CD4-positive, CD25-positive, alpha-beta regulatory T cell (primary cell): Measurements from ENCODE around the gene UBE2B. TPM values are rescaled to one million over a fixed set of nuclear protein-coding genes. Genes with fewer than 3 reads are reported as not detected.
"Not testable (repeated sequence)": the region's sequence is repeated elsewhere in the genome, so short reads cannot be mapped to it uniquely, and the experiment has no call there.

Experiments
- ATAC-seq, 2 donors: fragments of 150-1000 bp; cut with Tn5 transposase; one replicate each; pipeline ENCODE4 v1.10.0; 2021; ENCODE audit warnings: low read depth in 2 of 2, moderate number of reproducible peaks in 2 of 2, moderate library complexity in 1 of 2
- DNase-seq, 3 donors: peaks; one replicate each; pipeline versions ENCODE4 v3.0.0 to v3.0.0-alpha.2; 2012 to 2022; ENCODE audit warnings: mixed read lengths in 1 of 3
- H3K27ac ChIP-seq: one replicate; pipeline ENCODE4 v1.7.0; 2013; ENCODE audit warnings: mild to moderate bottlenecking, low read length; ENCODE audit not compliant: insufficient read depth, poor library complexity, severe bottlenecking
- H3K27me3 ChIP-seq: one replicate; pipeline ENCODE4 v1.7.0; 2013; ENCODE audit warnings: low read length; ENCODE audit not compliant: control insufficient read depth, insufficient read depth
- H3K36me3 ChIP-seq: one replicate; pipeline ENCODE4 v1.7.0; 2013; ENCODE audit warnings: mild to moderate bottlenecking, low read length, moderate library complexity; ENCODE audit not compliant: control insufficient read depth, insufficient read depth
- H3K4me1 ChIP-seq: 2 replicates; pipeline ENCODE4 v1.7.0; 2013; ENCODE audit warnings: mild to moderate bottlenecking, low read length; ENCODE audit not compliant: insufficient read depth, control insufficient read depth, poor library complexity, severe bottlenecking
- H3K4me3 ChIP-seq: one replicate; pipeline ENCODE4 v1.7.0; 2013; ENCODE audit warnings: low read depth, mild to moderate bottlenecking, low read length, moderate library complexity
- H3K9me3 ChIP-seq, 2 experiments: 1 replicate in 1 of 2; 2 replicates in 1 of 2; pipeline ENCODE4 v1.7.0; 2013; ENCODE audit warnings: low read length in 2 of 2, mild to moderate bottlenecking in 1 of 2, moderate library complexity in 1 of 2; ENCODE audit not compliant: control insufficient read depth in 2 of 2
- H3K27ac Mint-ChIP-seq, 3 donors: one replicate each; pipeline ENCODE4 v1.8.0; 2020 to 2022; ENCODE audit warnings: mild to moderate bottlenecking in 3 of 3, mixed read lengths in 3 of 3, moderate library complexity in 2 of 3
- H3K27me3 Mint-ChIP-seq: one replicate; pipeline ENCODE4 v1.8.0; 2022; ENCODE audit warnings: mild to moderate bottlenecking, mixed read lengths
- H3K36me3 Mint-ChIP-seq: one replicate; pipeline ENCODE4 v1.8.0; 2020; ENCODE audit warnings: mixed read lengths
- H3K4me1 Mint-ChIP-seq, 4 donors: one replicate each; pipeline ENCODE4 v1.8.0; 2020 to 2022; ENCODE audit warnings: mixed read lengths in 4 of 4, mild to moderate bottlenecking in 1 of 4
- H3K4me3 Mint-ChIP-seq, 4 donors: one replicate each; pipeline ENCODE4 v1.8.0; 2020 to 2022; ENCODE audit warnings: mild to moderate bottlenecking in 4 of 4, mixed read lengths in 4 of 4, moderate library complexity in 3 of 4
- H3K9me3 Mint-ChIP-seq, 7 donors: one replicate each; pipeline ENCODE4 v1.8.0; 2020 to 2022; ENCODE audit warnings: mixed read lengths in 7 of 7, mild to moderate bottlenecking in 3 of 7, moderate library complexity in 2 of 7
- polyA plus RNA-seq, 4 donors: library from polyadenylated mRNA; unstranded; fragments of 300-500 nt; fragmentation: Illumina TruSeq; gene quantifications; one replicate each; pipeline ENCODE4 v1.2.3, GENCODE V29; 2021
- total RNA-seq: library from RNA; stranded (reverse); gene quantifications from one replicate; pipeline ENCODE4 v1.2.3, GENCODE V29; 2022

The UBE2B gene
- total RNA-seq = 142 TPM
- polyA plus RNA-seq = 100 to 1,000 TPM in 1 of 4 donors, 10 to 100 TPM in 3; 84.5 to 110 (median 95.3) TPM

DNA sequence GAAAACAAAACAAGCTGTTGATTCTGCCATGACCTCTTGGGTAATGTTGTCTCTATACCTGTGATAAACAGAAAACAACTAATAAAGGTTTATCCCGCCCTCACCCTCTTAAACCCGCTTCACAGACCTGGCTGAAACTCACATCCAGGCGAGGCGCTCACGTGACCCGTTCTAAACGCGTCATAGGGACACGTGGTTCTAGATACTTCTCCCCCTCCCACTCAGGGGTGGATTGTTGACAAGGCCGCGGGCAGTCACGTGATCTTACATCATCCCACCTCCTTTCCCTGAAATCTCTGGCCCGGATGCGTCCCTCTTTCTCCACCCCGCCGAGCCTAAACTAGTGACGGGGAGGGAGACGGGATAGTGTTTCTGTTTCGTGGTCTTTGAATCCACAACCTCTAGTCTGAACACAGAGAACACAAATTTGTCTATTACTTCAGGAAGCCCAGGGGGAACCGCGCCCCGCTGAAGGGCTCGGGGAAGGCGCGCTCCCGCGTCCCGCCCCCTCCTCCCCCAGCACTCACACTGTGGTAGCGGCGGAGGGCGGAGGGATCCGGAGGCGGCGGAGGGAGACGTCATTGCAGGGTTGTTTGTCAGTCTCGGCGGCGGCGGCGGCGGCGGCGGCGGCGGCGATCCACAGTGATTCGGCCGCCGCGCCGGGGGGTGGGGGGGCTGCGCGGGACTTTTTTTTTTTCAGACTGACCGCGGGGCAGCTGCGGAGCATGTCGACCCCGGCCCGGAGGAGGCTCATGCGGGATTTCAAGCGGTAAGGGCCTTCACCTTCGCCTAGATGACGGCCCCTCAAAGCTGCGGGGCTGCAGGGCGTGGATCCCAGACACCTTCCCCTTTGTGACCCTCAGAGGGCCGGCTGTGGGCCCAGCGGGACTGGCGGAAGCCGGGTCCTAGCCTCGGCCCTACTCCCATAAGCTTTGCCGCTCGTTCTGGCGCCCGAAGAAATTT, at the start of gene UBE2B:
Gene UBE2B, plus strand, starts transcription at position 699 of the 963 bp plus-strand sequence. Its CDS starts 27 bp downstream, at position 726.
- no peaks in the 10 kb centered on the region for H3K9me3 ChIP-seq
- Mint-ChIP-seq H3K9me3 (peaks cover 0 to 5% (median 3%) of the 10 kb centered on the region in 7 donors), H3K36me3 (peaks cover 18% of the 10 kb centered on the region), H3K27me3 (peaks cover 25% of the 10 kb centered on the region), H3K4me3 (peak within 1 kb of the TSS; percentile 94 to 99 (median 98)), H3K27ac (peak within 1 kb of the TSS; percentile 98 to 100 (median 100)), H3K4me1 (peaks cover 34 to 72% (median 50%) of the 10 kb centered on the region in 4 donors)
- peak; percentile 77 to 81 for ATAC-seq
- H3K27ac ChIP-seq = peak within 1 kb of the TSS; percentile 98
- no peaks in the 10 kb centered on the region for H3K27me3 ChIP-seq
- DNase-seq = peak; percentile 97 to 100 (median 98)
- peaks cover 50% of the 10 kb centered on the region for H3K4me1 ChIP-seq
- H3K4me3 ChIP-seq = peak within 1 kb of the TSS; percentile 95
- H3K36me3 ChIP-seq = peaks cover 15% of the 10 kb centered on the region

DNA sequence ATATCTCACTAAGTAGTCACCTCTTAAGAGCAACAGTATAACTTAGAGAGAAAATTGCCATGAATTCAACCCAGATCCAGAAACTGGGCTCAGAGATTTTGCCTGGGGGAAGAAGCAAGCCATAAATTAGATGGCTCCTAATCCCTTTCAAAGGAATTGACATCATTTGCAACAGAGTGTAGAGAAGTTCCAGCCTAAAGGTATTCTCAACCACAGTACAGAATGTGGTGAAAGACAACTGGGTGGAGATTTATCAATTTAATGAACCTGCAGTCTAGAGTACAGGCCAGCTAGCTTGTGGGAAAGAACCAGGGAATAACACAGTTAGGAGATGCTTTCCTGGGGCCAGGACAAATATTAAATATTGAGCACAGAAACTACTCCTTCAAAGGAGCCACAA, 44.0 kb upstream of the UBE2B start:
- H3K9me3 Mint-ChIP-seq = peaks cover 0 to 31% (median 11%) of the 10 kb centered on the region in 7 donors

DNA sequence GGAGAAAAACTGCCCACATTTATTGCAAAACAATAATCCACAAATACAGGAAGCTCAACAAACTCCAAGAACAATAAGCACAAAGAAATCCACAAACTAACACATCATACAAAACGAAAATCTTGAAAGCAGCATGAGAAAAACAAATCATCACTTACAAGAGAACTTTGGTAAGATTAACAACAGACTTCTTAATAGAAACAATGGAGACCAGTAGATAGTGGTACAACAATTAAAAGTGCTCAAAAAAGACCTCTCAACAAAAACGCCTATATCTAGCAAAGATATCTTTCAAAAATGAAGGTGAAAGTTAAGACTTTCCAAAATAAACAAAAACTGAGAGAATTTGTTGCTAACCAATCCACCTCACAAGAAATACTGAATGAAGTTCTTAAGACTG, 42.8 kb upstream of the UBE2B start:
- H3K27me3 Mint-ChIP-seq = peaks cover 25% of the 10 kb centered on the region
- no peaks in the 10 kb centered on the region for H3K4me1 Mint-ChIP-seq
- Histone ChIP-seq H3K36me3 (no peaks in the 10 kb centered on the region), H3K4me1 (no peaks in the 10 kb centered on the region), H3K9me3 (peaks cover 12 to 19% of the 10 kb centered on the region in 2 experiments), H3K27ac (no peak overlapping the region), H3K4me3 (no peak overlapping the region), H3K27me3 (no peaks in the 10 kb centered on the region)
- no peak for ATAC-seq
- H3K27ac Mint-ChIP-seq = no peak overlapping the region
- peaks cover 0 to 43% (median 19%) of the 10 kb centered on the region in 7 donors for H3K9me3 Mint-ChIP-seq
- DNase-seq = no peak
- no peak overlapping the region for H3K4me3 Mint-ChIP-seq
- H3K36me3 Mint-ChIP-seq = peaks cover 8% of the 10 kb centered on the region

More for the DNA sequence above, 44.0 kb upstream of the UBE2B start:
- no peaks in the 10 kb centered on the region for H3K36me3 ChIP-seq
- H3K27me3 Mint-ChIP-seq = peaks cover 29% of the 10 kb centered on the region
- no peak overlapping the region for H3K4me3 Mint-ChIP-seq
- DNase-seq = no peak
- H3K36me3 Mint-ChIP-seq = peaks cover 8% of the 10 kb centered on the region
- H3K27me3 ChIP-seq = no peaks in the 10 kb centered on the region
- peaks cover 12 to 19% of the 10 kb centered on the region in 2 experiments for H3K9me3 ChIP-seq
- no peak overlapping the region for H3K27ac ChIP-seq
- no peaks in the 10 kb centered on the region for H3K4me1 Mint-ChIP-seq
- ATAC-seq = no peak
- no peak overlapping the region for H3K4me3 ChIP-seq
- H3K4me1 ChIP-seq = no peaks in the 10 kb centered on the region
- no peak overlapping the region for H3K27ac Mint-ChIP-seq

DNA sequence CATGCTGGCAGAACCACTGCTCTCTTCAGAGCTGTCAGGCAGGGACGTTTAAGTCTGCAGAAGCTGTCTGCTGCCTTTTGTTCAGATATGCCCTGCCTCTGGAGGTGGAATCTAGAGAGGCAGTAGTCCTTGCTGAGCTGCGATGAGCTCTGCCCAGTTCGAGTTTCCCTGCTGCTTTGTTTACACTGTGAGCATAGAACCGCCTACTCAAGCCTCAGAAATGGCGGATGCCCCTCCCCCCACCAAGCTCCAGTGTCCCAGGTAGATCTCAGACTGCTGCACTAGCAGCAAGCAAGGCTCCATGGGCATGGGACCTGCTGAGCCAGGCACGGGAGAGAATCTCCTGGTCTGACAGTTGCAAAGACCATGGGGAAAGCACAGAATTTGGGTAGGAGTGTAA, 34.5 kb upstream of the UBE2B start:
- not testable (repeated sequence) for H3K4me1 ChIP-seq, H3K27ac ChIP-seq, ATAC-seq, H3K9me3 ChIP-seq, H3K27me3 ChIP-seq, H3K4me3 ChIP-seq, H3K27ac Mint-ChIP-seq, H3K4me1 Mint-ChIP-seq, DNase-seq, H3K36me3 Mint-ChIP-seq, H3K4me3 Mint-ChIP-seq, H3K36me3 ChIP-seq
- peaks cover 23% of the 10 kb centered on the region for H3K27me3 Mint-ChIP-seq
- peaks cover 0 to 31% (median 12%) of the 10 kb centered on the region in 7 donors for H3K9me3 Mint-ChIP-seq

DNA sequence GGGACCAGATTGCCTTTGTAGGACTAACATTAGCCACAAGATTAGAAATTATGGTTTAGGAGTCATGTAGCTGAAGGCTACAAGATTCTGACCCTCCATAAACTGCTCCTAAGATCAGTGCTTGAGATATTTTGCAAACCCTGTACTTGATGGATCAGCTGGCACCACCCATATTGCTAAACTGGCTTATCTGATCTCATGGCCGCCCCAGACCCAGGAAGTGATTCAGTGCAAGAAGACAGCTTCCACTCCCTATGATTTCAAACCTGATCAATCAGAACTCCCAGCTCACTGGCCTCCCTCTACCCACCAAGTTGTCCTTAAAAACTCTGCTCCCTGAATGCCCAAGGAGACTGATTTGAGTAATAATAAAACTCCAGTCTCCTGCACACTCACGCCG, 27.9 kb upstream of the UBE2B start:
- DNase-seq, H3K4me3 Mint-ChIP-seq, ATAC-seq, H3K4me1 ChIP-seq, H3K27ac ChIP-seq, H3K9me3 Mint-ChIP-seq, H3K4me3 ChIP-seq, H3K27me3 ChIP-seq, H3K9me3 ChIP-seq, H3K27ac Mint-ChIP-seq, H3K36me3 Mint-ChIP-seq, H3K36me3 ChIP-seq, H3K27me3 Mint-ChIP-seq, H3K4me1 Mint-ChIP-seq: not testable (repeated sequence)

DNA sequence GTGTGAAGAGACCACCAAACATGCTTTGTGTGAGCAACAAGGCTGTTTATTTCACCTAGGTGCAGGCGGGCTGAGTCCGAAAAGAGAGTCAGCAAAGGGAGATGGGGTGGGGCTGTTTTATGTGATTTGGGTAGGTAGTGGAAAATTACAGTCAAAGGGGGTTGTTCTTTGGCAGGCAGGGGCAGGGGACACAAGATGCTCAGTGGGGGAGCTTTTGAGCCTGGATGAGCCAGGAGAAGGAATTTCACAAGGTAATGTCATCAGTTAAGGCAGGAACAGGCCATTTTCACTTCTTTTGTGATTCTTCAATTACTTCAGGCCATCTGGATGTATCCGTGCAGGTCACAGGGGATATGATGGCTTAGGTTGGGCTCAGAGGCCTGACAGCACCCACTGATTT, 25.9 kb upstream of the UBE2B start:
- H3K27me3 Mint-ChIP-seq, H3K9me3 ChIP-seq, H3K36me3 Mint-ChIP-seq, H3K4me1 Mint-ChIP-seq, DNase-seq, H3K36me3 ChIP-seq, H3K4me1 ChIP-seq, H3K27ac ChIP-seq, H3K4me3 ChIP-seq, H3K9me3 Mint-ChIP-seq, H3K4me3 Mint-ChIP-seq, H3K27me3 ChIP-seq, ATAC-seq: not testable (repeated sequence)
- H3K27ac Mint-ChIP-seq = peak overlapping the region in 1 of 3 donors; percentile 60

DNA sequence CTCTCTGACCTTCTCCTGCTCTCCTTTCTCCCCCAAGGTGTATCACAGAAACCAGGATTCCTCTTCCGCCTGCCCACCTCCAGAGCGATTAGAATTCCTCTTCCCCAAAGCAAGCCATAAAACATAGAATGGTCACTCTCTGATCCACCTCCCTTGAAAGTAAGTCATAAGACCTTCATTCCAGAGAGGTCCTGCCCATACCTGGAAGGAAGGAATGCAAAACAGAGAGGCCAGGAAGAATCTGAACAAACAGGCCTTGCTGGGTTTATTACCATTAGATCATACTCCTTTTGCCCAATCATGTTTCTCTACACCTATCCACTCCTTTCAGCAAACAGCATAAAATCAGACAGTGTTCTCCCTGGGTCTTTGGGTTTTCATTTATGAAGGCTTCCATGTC, 25.4 kb upstream of the UBE2B start:
- ATAC-seq = no peak
- H3K27ac ChIP-seq = no peak overlapping the region
- H3K27me3 ChIP-seq = no peaks in the 10 kb centered on the region
- H3K27me3 Mint-ChIP-seq = no peaks in the 10 kb centered on the region
- DNase-seq = no peak
- H3K4me1 ChIP-seq = no peaks in the 10 kb centered on the region
- no peaks in the 10 kb centered on the region for H3K9me3 Mint-ChIP-seq
- no peaks in the 10 kb centered on the region for H3K36me3 ChIP-seq
- H3K9me3 ChIP-seq = no peaks in the 10 kb centered on the region
- no peak overlapping the region for H3K4me3 ChIP-seq
- H3K4me1 Mint-ChIP-seq = no peaks in the 10 kb centered on the region
- no peak overlapping the region for H3K27ac Mint-ChIP-seq
- H3K4me3 Mint-ChIP-seq = no peak overlapping the region
- H3K36me3 Mint-ChIP-seq = no peaks in the 10 kb centered on the region

DNA sequence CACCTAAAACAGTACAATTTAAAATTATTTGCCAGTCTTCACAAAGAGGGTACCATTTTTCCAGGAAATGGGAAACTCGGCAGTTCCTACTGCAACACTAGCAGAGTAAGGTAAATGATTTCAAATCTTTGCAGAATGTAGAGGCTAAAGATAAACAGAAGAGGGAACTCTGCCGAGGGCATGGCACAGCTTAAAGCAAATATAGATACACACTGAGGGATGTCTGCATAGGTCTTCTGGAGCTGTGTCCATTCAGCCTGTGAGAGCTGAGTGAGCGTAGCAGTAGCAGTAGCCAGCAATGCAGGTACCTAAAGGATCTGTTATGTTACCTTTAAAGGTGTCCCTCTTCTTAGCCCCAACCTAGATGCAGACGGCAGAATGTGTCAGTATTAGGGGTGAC, 21.9 kb upstream of the UBE2B start:
- Histone ChIP-seq H3K27ac (no peak overlapping the region), H3K4me1 (no peaks in the 10 kb centered on the region), H3K27me3 (no peaks in the 10 kb centered on the region), H3K9me3 (no peaks in the 10 kb centered on the region), H3K36me3 (no peaks in the 10 kb centered on the region), H3K4me3 (no peak overlapping the region)
- no peaks in the 10 kb centered on the region for H3K4me1 Mint-ChIP-seq
- H3K9me3 Mint-ChIP-seq = no peaks in the 10 kb centered on the region
- H3K4me3 Mint-ChIP-seq = no peak overlapping the region
- H3K27ac Mint-ChIP-seq = no peak overlapping the region
- no peaks in the 10 kb centered on the region for H3K36me3 Mint-ChIP-seq
- ATAC-seq (no peak), DNase-seq (no peak)
- H3K27me3 Mint-ChIP-seq = no peaks in the 10 kb centered on the region
